Measurements from ENCODE around the gene PIP5K1B.

Gene PIP5K1B

GRCh38 chr9:68777070-68777763 lies 72.2 kb downstream of the PIP5K1B start:
- DNase-seq (ENCODE audit: low read depth): no peak

- DNase-seq (ENCODE audit: low read depth): no peak
These were observed 73.6 kb downstream of the PIP5K1B start for GRCh38 chr9:68778635-68779034.

GRCh38 chr9:68779558-68780379 lies 74.7 kb downstream of the PIP5K1B start:
- peak; percentile 92 for DNase-seq (ENCODE audit: low read depth)

- no peak for DNase-seq (ENCODE audit: low read depth)
These were observed 75.3 kb downstream of the PIP5K1B start for GRCh38 chr9:68780380-68780712.

- DNase-seq (ENCODE audit: low read depth): no peak
These were observed 75.7 kb downstream of the PIP5K1B start for GRCh38 chr9:68780720-68781119.

GRCh38 chr9:68781928-68782327 lies 76.9 kb downstream of the PIP5K1B start:
- no peak for DNase-seq (ENCODE audit: low read depth)

- DNase-seq (ENCODE audit: low read depth): no peak
These were observed 77.5 kb downstream of the PIP5K1B start for GRCh38 chr9:68782546-68782945.

GRCh38 chr9:68785965-68786364 lies 80.9 kb downstream of the PIP5K1B start:
- no peak for DNase-seq (ENCODE audit: low read depth)

- DNase-seq (ENCODE audit: low read depth): no peak
These were observed 86.1 kb downstream of the PIP5K1B start for GRCh38 chr9:68791169-68791568.

GRCh38 chr9:68793605-68794343 lies 88.7 kb downstream of the PIP5K1B start:
- DNase-seq (ENCODE audit: low read depth): no peak

- DNase-seq (ENCODE audit: low read depth): no peak
These were observed 89.9 kb downstream of the PIP5K1B start for GRCh38 chr9:68794898-68795297.

GRCh38 chr9:68795411-68795810 lies 90.4 kb downstream of the PIP5K1B start:
- no peak for DNase-seq (ENCODE audit: low read depth)

- DNase-seq (ENCODE audit: low read depth): no peak
These were observed 92.1 kb downstream of the PIP5K1B start for GRCh38 chr9:68797116-68797515.

GRCh38 chr9:68798423-68798822 lies 93.4 kb downstream of the PIP5K1B start:
- DNase-seq (ENCODE audit: low read depth): no peak

- no peak for DNase-seq (ENCODE audit: low read depth)
These were observed 95.8 kb downstream of the PIP5K1B start for GRCh38 chr9:68800836-68801235.

GRCh38 chr9:68802525-68803015 lies 97.5 kb downstream of the PIP5K1B start:
- no peak for DNase-seq (ENCODE audit: low read depth)

- DNase-seq (ENCODE audit: low read depth): no peak
These were observed 100.2 kb downstream of the PIP5K1B start for GRCh38 chr9:68804911-68805889.

- no peak for DNase-seq (ENCODE audit: low read depth)
These were observed 101.0 kb downstream of the PIP5K1B start for GRCh38 chr9:68805890-68806517.

GRCh38 chr9:68808338-68808890 lies 103.4 kb downstream of the PIP5K1B start:
- no peak for DNase-seq (ENCODE audit: low read depth)

- no peak for DNase-seq (ENCODE audit: low read depth)
These were observed 112.2 kb downstream of the PIP5K1B start for GRCh38 chr9:68817079-68817875.
